ENCODE data around the gene WASF1. TPM values are rescaled to one million over a fixed set of nuclear protein-coding genes. Genes with fewer than 3 reads are reported as not detected.

WASF1 gene
- total RNA-seq, 8 experiments from 2014 or later = 9.0 to 57.8 (median 32.9) TPM

DNA sequence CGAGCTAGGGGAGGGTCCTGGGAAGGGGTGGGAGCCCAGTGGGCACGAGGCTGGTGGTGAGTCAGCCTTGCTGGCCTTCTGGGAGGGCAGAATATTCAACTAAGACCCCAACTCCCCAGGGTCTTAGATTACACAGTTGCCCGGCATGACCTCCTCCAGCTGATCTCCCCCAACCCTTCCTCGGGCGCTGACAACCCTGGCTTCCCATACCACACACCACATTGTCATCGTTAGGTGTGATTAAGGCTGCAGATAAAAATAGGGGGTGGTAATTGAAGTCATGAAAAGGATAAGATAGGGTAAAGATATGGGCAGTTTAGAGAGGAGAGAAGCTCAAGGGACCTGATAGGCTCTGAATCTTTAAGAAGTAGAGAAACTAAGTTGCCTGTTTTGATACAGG is 11.3 kb upstream of the WASF1 start:
- H3K4me1 ChIP-seq (replicated peaks in 1 of 2) = no peaks in the 10 kb centered on the region
- in situ Hi-C loops (cut with MboI; ENCODE audit: low pct_unique_long_range_greater_than_20kb in 2 of 9, low sequenced_read_pairs in 9 of 9, unreplicated experiment in 9 of 9) = no loop called here
- WGBS, 10 experiments = 60 to 100% (median 100%) methylated on average over 1 to 3 of the region's 6 CpGs; no CpG with 5 or more reads in 5 of the 10 experiments
- no peak overlapping the region for H3K4me3 ChIP-seq
- peak in 1 of 8 experiments; percentile 40 for ATAC-seq (replicated peaks in 6 of 8)
- H3K27ac ChIP-seq = no peak overlapping the region

DNA sequence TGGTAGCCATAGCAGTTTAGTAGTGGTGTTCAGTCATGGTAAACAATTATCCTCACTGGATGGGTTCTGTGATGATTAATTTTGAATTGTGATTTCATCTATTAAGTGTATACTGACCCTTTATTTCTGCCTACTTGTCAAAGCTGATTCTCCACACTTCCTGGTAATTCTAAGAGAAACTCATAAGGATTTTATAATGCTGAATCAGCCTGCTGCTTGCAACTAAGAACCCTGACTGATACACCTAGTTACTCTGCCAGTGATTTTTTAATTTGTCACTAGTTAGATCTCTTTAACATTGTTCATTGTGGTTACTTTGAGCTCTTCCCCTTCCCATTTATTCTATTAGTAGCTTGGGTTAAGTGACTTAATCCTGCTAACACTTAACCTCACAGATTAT is 9.3 kb upstream of the WASF1 start:
- no peak overlapping the region for H3K4me3 ChIP-seq
- no peak overlapping the region for H3K27ac ChIP-seq
- no peaks in the 10 kb centered on the region for H3K4me1 ChIP-seq (replicated peaks in 1 of 2)
- no peak for ATAC-seq (replicated peaks in 6 of 8)
- in situ Hi-C loops (cut with MboI; ENCODE audit: low pct_unique_long_range_greater_than_20kb in 2 of 9, low sequenced_read_pairs in 9 of 9, unreplicated experiment in 9 of 9) = no loop called here

DNA sequence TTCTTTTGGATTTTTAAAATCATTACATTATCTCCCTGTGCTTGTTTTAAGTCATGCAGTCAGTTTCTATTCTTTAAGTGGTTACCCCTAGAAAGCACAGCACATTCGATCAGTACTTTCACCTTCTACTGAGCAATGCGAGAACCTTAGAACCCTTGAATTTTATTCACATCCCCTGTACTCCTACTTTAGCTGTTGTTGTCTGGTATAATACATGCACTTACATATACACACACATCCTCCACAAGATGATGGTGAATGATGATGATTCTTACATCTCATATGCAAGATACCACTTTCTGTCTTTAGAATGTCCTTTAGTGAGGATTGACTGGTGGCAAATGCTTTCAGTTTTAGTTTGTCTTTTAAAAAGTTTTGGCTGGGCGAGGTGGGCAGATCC is 6.4 kb upstream of the WASF1 start:
- 70 to 100% (median 91%) methylated on average over 1 to 3 of the region's 3 CpGs for WGBS, 10 experiments
- in situ Hi-C loops (cut with MboI; ENCODE audit: low pct_unique_long_range_greater_than_20kb in 2 of 9, low sequenced_read_pairs in 9 of 9, unreplicated experiment in 9 of 9) = no loop called here
- peaks cover 17 to 19% of the 10 kb centered on the region in 2 donors for H3K4me1 ChIP-seq (replicated peaks in 1 of 2)
- no peak overlapping the region for H3K4me3 ChIP-seq
- no peak for ATAC-seq (replicated peaks in 6 of 8)
- H3K27ac ChIP-seq = no peak overlapping the region

DNA sequence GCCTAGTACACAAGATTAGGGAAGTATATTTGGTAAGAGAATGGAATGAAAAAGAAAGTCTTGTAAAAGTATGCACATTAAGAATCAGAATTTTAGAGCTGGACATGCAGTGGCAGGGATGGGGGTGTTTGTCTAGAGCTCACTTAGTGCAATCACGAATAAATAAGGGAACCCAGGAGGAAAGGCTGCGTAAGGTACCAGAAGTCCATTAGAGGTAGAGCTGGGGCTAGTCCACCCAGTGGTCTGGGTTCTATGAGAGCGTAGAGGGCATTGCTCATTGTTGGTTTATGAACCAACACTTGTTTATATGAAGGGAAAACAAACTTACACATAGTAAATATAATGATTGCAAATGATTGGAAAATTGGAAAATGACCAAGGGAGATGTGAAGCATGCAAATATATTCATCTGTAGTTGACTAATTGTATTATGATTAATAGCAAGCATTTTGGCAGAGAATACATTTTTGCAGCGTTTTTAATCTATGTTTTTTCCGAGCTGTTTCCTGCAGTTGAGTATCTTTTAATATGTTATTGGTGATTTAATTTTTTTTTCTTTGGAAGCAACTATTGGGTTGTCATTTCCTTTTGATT is 3.9 kb upstream of the WASF1 start:
- H3K4me1 ChIP-seq (replicated peaks in 1 of 2) = peaks cover 17 to 19% of the 10 kb centered on the region in 2 donors
- H3K4me3 ChIP-seq = no peak overlapping the region
- ATAC-seq (replicated peaks in 6 of 8) = no peak
- in situ Hi-C loops (cut with MboI; ENCODE audit: low pct_unique_long_range_greater_than_20kb in 2 of 9, low sequenced_read_pairs in 9 of 9, unreplicated experiment in 9 of 9) = no loop called here
- no peak overlapping the region for H3K27ac ChIP-seq
- WGBS, 10 experiments = 50 to 91% (median 86%) methylated on average over 2 to 5 of the region's 5 CpGs

DNA sequence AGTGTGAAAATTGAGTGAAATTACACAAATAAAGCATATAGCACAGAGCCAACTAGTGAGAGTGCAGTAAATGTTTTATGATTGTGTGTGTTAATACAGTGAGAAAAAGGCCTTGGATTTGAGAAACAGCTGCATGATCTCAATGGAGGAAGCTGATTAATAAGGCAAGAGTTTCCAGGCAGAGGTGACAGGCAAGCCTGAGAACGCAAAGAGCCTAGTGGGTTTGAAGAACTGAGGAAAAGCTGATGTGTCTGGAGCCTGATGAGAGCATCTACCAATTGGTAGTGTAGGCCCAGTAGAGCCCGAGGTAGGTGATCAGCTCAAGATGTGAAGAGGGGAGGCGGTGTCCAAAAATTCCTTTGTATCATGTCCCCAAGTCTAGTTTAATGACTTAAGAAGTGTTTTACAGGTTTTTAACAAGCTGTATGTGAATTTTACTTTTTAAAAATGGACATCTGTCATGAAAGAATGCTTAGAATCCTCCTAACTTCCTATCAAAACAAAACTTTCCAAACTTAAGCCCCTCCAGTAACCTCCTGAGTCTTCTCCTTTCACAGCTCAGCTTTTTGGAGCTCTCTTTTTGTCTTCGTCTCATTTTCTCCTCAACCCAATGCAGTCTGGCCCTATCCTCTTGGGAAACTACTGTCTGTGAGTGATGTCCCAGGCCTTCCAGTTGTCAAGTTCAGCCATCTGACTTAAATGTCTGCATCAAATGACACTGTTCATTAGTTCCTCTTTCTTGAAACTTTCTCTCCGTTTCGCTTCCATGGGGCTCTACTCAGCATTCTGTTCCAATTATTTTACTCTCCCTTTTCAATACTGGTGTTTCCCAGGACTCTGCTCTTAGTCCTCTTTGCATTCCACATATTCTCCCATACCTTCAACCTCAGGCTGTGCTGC is 1.9 kb upstream of the WASF1 start:
- Histone ChIP-seq H3K4me3 (peak overlapping the region; percentile 80 to 98 (median 84)), H3K27ac (no peak overlapping the region), H3K4me1 (replicated peaks in 1 of 2) (peaks cover 19 to 23% of the 10 kb centered on the region in 2 donors)
- WGBS, 10 experiments = 26 to 77% (median 52%) methylated on average over 2 to 6 of the region's 6 CpGs; no CpG with 5 or more reads in 1 of the 10 experiments
- ATAC-seq (replicated peaks in 6 of 8) = no peak
- in situ Hi-C loops (cut with MboI; ENCODE audit: low pct_unique_long_range_greater_than_20kb in 2 of 9, low sequenced_read_pairs in 9 of 9, unreplicated experiment in 9 of 9) = no loop called here

DNA sequence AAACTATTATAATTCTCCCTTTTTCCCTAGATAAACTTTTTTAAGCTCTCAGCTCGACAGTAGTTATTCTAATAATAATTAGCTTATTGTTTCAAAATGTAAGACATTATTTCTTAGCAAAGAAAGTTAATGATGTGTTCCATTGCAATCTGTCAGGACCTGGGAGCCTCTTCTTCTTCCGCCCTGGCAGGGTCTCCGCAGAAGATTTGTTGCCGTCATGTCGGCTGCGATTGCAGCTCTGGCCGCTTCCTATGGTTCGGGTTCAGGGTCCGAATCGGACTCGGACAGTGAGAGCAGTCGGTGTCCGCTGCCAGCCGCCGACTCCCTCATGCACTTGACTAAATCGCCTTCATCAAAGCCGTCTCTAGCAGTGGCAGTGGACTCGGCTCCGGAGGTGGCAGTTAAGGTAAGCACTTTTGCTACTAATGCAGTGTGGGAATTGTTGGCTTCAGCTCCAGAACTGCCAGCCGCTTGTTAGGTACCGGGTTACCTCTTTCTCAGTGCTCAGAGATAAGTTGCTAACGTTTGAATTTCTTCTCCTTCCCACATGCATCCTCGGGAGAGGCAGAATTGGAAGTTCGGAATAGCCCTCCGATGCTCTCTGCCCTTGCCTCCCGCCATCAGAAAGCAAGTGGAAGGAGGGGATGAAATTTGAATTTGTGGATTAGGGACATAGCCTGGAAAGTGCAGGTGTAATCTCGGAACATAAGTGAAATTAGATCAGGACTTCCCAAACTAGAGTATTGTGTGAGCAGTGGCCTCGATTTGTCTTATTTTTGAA is 948 bp upstream of the WASF1 start, which contains the start of gene CDC40:
CDC40 (plus strand) TSS at position 200 of the 781 bp plus-strand sequence; CDS start at position 218, 18 bp downstream.
- peak; percentile 27 to 41 (median 32) for ATAC-seq (replicated peaks in 6 of 8)
- WGBS, 10 experiments = 0 to 6% (median 1%) methylated on average over 2 to 24 of the region's 28 CpGs; no CpG with 5 or more reads in 1 of the 10 experiments
- peaks cover 19 to 28% of the 10 kb centered on the region in 2 donors for H3K4me1 ChIP-seq (replicated peaks in 1 of 2)
- peak within 1 kb of the TSS; percentile 80 to 98 (median 84) for H3K4me3 ChIP-seq
- H3K27ac ChIP-seq = peak within 1 kb of the TSS; percentile 99
- in situ Hi-C loops (cut with MboI; ENCODE audit: low pct_unique_long_range_greater_than_20kb in 2 of 9, low sequenced_read_pairs in 9 of 9, unreplicated experiment in 9 of 9) = no loop called here

DNA sequence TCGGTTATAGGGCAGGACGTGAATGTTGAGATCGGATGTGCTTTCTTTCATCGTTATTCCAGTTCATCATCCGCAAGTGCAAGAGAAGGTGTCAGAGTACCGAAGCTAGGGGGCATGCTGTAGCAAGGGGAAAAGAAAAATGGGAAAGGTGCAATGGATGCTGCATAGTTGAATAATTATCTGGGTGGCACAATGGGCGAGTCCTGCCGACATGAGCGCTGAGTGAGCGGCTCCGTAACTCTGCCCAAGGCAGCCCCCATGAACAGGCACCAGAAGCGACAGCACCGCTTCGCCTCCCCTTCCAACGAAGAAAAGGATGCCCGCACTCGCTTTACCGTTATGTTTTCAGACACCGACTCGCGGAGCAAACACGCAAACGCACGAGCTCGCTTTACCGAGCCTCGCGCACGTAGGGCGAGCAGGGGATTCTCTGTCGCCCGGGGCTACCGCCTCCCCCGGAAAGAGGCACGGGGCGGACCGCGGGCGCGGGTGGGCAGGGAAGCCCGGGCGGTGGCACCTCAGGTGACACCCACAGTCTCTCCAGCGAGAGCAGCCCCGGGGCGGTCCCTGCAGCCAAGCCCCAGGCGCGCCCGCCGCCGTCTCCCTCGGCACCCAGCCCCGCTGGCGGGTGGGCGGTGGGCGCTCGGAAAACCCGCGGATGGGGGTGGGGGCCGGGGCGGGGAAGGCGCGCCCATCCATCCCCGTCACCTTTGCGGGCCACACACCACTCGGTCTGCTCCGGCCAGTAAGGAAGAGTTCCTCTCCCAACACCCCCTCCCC is 654 bp downstream of the WASF1 start:
- WGBS, 10 experiments = 0 to 2% (median 0%) methylated on average over 2 to 27 of the region's 66 CpGs
- H3K4me3 ChIP-seq = peak overlapping the region; percentile 80 to 98 (median 84)
- ATAC-seq (replicated peaks in 6 of 8) = peak; percentile 7 to 45 (median 34)
- in situ Hi-C loops (cut with MboI; ENCODE audit: low pct_unique_long_range_greater_than_20kb in 2 of 9, low sequenced_read_pairs in 9 of 9, unreplicated experiment in 9 of 9) = no loop called here
- peak overlapping the region; percentile 99 for H3K27ac ChIP-seq
- H3K4me1 ChIP-seq (replicated peaks in 1 of 2) = peaks cover 20 to 32% of the 10 kb centered on the region in 2 donors

DNA sequence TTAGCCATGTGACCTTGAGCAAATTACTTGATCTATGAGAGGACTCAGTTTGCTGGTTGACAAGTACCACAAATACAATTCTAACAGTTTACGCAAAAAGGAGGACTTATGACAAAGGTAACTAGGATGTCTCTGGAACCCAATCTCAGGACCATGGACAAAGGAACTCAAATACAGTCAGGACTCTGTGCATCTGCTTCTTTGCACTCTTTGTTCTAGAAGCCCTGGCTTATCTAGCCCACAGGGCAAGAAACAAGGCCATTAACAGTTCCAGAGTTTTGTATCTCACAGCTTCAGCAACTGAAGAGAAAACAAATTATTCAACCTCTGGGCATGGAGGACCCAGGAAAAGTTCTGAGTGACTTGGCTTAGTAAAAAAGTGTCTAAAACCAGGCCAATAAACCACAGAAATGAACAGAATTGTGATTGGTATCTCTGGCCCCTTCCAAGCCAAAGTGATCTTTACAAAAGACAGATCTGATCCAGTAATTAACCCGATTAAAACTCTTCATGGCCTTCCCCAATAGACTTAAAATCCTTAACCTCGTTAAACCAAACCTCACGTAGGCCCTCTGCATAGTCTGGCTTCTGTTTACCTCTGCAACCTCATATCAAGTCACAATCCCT is 5.9 kb downstream of the WASF1 start:
- Histone ChIP-seq H3K4me3 (no peak overlapping the region), H3K27ac (no peak overlapping the region), H3K4me1 (replicated peaks in 1 of 2) (peaks cover 4 to 15% of the 10 kb centered on the region in 2 donors)
- WGBS, 10 experiments = 75 to 100% (median 85%) methylated on average over 1 to 4 of the region's 4 CpGs
- in situ Hi-C loops (cut with MboI; ENCODE audit: low pct_unique_long_range_greater_than_20kb in 2 of 9, low sequenced_read_pairs in 9 of 9, unreplicated experiment in 9 of 9) = no loop called here
- ATAC-seq (replicated peaks in 6 of 8) = no peak

DNA sequence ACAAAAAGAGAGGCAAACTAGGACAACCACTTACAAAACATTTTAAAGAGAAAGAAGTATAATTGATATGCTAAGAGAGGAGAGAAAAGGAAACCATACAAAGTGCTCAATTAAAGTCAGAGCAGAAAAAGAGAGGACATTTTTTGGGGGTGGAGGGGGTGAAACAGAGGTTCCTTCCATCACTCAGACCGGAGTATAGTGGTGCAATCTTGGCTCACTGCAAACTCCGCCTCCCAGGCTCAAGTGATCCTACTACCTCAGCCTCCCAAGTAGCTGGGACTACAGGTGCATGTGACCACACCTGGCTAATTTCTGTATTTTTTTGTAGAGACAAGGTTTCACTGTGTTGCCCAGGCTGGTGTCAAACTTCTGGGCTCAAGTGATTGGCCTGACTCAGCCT is 9.4 kb downstream of the WASF1 start:
- H3K4me1 ChIP-seq (replicated peaks in 1 of 2) = peaks cover under 1 to 4% of the 10 kb centered on the region in 2 donors
- ATAC-seq (replicated peaks in 6 of 8) = no peak
- no peak overlapping the region for H3K27ac ChIP-seq
- WGBS, 10 experiments = 79 to 100% (median 93%) methylated on average over 1 to 2 of the region's 2 CpGs; no CpG with 5 or more reads in 3 of the 10 experiments
- no peak overlapping the region for H3K4me3 ChIP-seq
- in situ Hi-C loops (cut with MboI; ENCODE audit: low pct_unique_long_range_greater_than_20kb in 2 of 9, low sequenced_read_pairs in 9 of 9, unreplicated experiment in 9 of 9) = no loop called here

DNA sequence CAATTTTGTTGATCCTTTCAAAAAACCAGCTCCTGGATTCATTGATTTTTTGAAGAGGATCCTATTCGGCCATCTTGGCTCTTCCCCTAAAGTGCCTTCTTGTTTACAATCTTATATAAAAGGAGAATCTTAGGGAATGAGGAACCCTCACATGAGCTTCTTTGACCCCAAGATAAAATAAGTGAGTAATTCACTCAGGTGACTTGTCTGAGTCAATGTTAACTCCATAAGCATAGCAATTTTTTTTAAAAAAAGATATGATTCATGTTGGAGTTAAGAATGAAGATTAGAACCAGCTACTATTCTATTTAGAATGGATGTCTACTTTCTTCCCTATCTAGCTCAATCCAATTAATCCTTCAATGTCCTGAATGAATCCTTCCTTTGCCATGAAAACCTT is 21.0 kb downstream of the WASF1 start:
- Histone ChIP-seq H3K4me3 (no peak overlapping the region), H3K27ac (no peak overlapping the region), H3K4me1 (replicated peaks in 1 of 2) (no peaks in the 10 kb centered on the region)
- in situ Hi-C loops (cut with MboI; ENCODE audit: low pct_unique_long_range_greater_than_20kb in 2 of 9, low sequenced_read_pairs in 9 of 9, unreplicated experiment in 9 of 9) = no loop called here
- ATAC-seq (replicated peaks in 6 of 8) = no peak
- WGBS, 10 experiments = 100% methylated on average over 1 of the region's 1 CpG; no CpG with 5 or more reads in 6 of the 10 experiments

DNA sequence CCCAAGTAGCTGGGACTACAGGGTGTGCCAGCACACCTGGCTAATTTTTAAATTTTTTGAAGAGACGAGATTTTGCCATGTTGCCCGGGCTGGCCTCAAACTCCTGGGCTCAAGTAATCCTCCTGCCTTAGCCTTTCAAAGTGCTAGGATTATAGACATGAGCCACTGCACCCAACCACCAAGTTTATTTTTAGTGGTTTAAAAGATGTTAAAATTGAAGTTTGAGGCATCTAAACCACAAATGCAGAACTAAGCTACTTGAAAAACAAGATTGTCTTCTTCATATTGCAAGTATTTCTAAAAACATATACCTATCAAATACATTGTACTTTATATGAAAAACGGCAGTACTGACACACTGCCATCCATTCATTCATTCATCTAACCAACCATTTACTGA is 31.6 kb downstream of the WASF1 start:
- in situ Hi-C loops (cut with MboI; ENCODE audit: low pct_unique_long_range_greater_than_20kb in 2 of 9, low sequenced_read_pairs in 9 of 9, unreplicated experiment in 9 of 9) = no loop called here
- ATAC-seq (replicated peaks in 6 of 8) = no peak
- Histone ChIP-seq H3K27ac (no peak overlapping the region), H3K4me1 (replicated peaks in 1 of 2) (no peaks in the 10 kb centered on the region), H3K4me3 (no peak overlapping the region)
- 80 to 100% (median 94%) methylated on average over 1 to 3 of the region's 3 CpGs; no CpG with 5 or more reads in 2 of the 10 experiments for WGBS, 10 experiments

DNA sequence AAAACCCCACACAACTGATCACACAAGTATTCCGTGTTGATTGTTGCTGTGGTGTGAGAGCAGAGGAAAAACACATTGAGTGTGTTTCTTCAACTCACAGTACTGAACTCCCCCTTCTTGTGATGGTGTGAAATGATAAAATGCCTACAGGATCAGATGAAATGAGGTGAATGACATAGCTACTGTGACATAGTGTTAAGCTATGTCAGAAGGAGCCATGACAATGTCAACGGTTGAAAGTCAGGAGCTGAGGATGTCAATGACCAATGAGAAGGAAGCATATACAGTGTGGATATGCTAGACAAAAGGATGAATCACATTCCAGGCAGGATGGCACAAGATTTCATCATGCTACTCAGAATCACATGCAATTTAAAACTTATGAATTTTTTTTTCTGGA is 38.8 kb downstream of the WASF1 start:
- no peaks in the 10 kb centered on the region for H3K4me1 ChIP-seq (replicated peaks in 1 of 2)
- H3K27ac ChIP-seq = peak overlapping the region in 1 of 2 donors; percentile 65
- in situ Hi-C loops (cut with MboI; ENCODE audit: low pct_unique_long_range_greater_than_20kb in 2 of 9, low sequenced_read_pairs in 9 of 9, unreplicated experiment in 9 of 9) = no loop called here
- WGBS, 10 experiments = 60 to 100% (median 95%) methylated on average over 1 to 2 of the region's 2 CpGs
- ATAC-seq (replicated peaks in 6 of 8) = peak in 6 of 8 experiments; percentile 58 to 100 (median 94)
- H3K4me3 ChIP-seq = no peak overlapping the region

Data from motor neuron (in vitro differentiated cells).